Kidney (tissue), 14 donors: Measurements from ENCODE around the gene OR2M5. TPM values are rescaled to one million over a fixed set of nuclear protein-coding genes. Genes with fewer than 3 reads are reported as not detected.

Source experiments
- DNase-seq, 5 donors: peaks; one replicate each; pipeline ENCODE4 v3.0.0-alpha.2; 2013 to 2020
- FAIRE-seq: peaks from 2 replicates; lab custom pipeline; 2012; peaks lifted over from hg19 to GRCh38; lab: Jason Lieb, UNC
- H3K27ac ChIP-seq, 2 donors: one replicate each; pipeline ENCODE4 v1.7.0; 2013; ENCODE audit warnings: low read depth in 2 of 2, low read length in 2 of 2, inconsistent platforms in 1 of 2
- H3K27me3 ChIP-seq: one replicate; pipeline ENCODE4 v1.7.1; 2013; ENCODE audit warnings: low read length, inconsistent platforms; ENCODE audit not compliant: control insufficient read depth, insufficient read depth
- H3K36me3 ChIP-seq, 3 donors: one replicate each; pipeline versions ENCODE4 v1.7.0 to v1.7.1; 2013; ENCODE audit warnings: low read length in 3 of 3, control low read depth in 1 of 3, inconsistent platforms in 1 of 3; ENCODE audit not compliant: insufficient read depth in 3 of 3, control insufficient read depth in 2 of 3
- H3K4me1 ChIP-seq, 3 donors: one replicate each; pipeline versions ENCODE4 v1.7.0 to v1.7.1; 2013; ENCODE audit warnings: low read length in 3 of 3, inconsistent platforms in 1 of 3, low read depth in 1 of 3; ENCODE audit not compliant: control insufficient read depth in 2 of 3, insufficient read depth in 2 of 3
- H3K4me3 ChIP-seq, 3 donors: one replicate each; pipeline versions ENCODE4 v1.7.0 to v1.8.1; 2013; ENCODE audit warnings: low read length in 3 of 3, control low read depth in 1 of 3, inconsistent platforms in 1 of 3
- H3K9ac ChIP-seq, 3 donors: one replicate each; pipeline versions ENCODE4 v1.7.0 to v1.7.1; 2013; ENCODE audit warnings: low read length in 3 of 3, control low read depth in 1 of 3, inconsistent platforms in 1 of 3
- H3K9me3 ChIP-seq, 3 donors: one replicate each; pipeline versions ENCODE4 v1.7.0 to v1.7.1; 2013; ENCODE audit warnings: low read length in 3 of 3, control low read depth in 1 of 3, inconsistent platforms in 1 of 3; ENCODE audit not compliant: control insufficient read depth in 2 of 3, insufficient read depth in 1 of 3
- intact Hi-C: fragments of 100-400 bp; cut with DNase I; formaldehyde crosslinking; loops from one replicate; pipeline ENCODE4 v1.11.1; 2022
- polyA plus RNA-seq: library from polyadenylated mRNA; stranded (reverse); fragments of 350-450 nt; fragmentation: Illumina TruSeq; extraction: RNeasy Lipid Tissue Mini Kit (QIAGEN cat#74804); gene quantifications from one replicate; pipeline ENCODE4 v1.2.3, GENCODE V29; 2014; ENCODE audit warnings: low read depth, low replicate concordance; ENCODE audit not compliant: insufficient read depth
- total RNA-seq: library from RNA; stranded (reverse); fragmentation: NEBNext Ultra II Directional; extraction: Animal tissue kit (Norgen Biotek cat#: 25700); gene quantifications from one replicate; pipeline ENCODE4 v1.2.1, GENCODE V29; 2021
- TF ChIP-seq, protein P1 (sequence below): IDR thresholded peaks from 3 replicates; pipeline ENCODE4 v1.5.1; 2012; ENCODE audit warnings: mild to moderate bottlenecking, moderate library complexity, borderline replicate concordance; ENCODE audit not compliant: insufficient read depth; ENCODE audit errors: extremely low read depth
- donor health status: control.
- donor health status: control.
- donor health status: control.
- donor health status: control.
- donor health status: control.
- donor health status: DM: yes; HTN: yes; CAD: no.
- donor health status: Normal renal cell carcinoma (clear cell type).

OR2M5 gene
- total and polyA plus RNA-seq, 2 donors from 2014 or later = not detected

DNA sequence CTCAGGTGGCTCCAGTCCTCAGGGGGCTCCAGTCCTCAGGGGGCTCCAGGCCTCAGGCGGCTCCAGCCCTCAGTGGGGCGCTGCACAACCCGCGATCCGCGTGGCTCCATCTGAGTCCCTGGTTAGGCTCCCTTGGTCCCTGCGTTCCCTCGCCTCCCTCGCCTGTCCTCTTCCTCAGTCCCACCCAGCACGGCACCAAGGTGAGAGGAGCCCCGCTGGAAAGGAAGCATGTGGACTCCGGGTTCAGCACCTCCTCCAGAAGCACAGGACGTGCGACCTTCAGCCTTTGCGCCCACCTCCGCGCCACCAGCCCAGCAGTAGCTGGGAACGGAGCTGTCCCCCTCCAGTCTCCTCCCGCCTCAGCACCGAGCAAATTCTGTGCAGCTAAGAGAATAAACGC is 8.1 kb upstream of the OR2M5 start:
- Histone ChIP-seq H3K36me3 (no peaks in the 10 kb centered on the region), H3K9ac (no peak overlapping the region), H3K27ac (no peak overlapping the region), H3K9me3 (no peaks in the 10 kb centered on the region), H3K27me3 (no peaks in the 10 kb centered on the region), H3K4me1 (no peaks in the 10 kb centered on the region), H3K4me3 (no peak overlapping the region)
- FAIRE-seq (no peak), DNase-seq (no peak)
- intact Hi-C loops = no loop called here
- TF ChIP-seq, protein P1, sequence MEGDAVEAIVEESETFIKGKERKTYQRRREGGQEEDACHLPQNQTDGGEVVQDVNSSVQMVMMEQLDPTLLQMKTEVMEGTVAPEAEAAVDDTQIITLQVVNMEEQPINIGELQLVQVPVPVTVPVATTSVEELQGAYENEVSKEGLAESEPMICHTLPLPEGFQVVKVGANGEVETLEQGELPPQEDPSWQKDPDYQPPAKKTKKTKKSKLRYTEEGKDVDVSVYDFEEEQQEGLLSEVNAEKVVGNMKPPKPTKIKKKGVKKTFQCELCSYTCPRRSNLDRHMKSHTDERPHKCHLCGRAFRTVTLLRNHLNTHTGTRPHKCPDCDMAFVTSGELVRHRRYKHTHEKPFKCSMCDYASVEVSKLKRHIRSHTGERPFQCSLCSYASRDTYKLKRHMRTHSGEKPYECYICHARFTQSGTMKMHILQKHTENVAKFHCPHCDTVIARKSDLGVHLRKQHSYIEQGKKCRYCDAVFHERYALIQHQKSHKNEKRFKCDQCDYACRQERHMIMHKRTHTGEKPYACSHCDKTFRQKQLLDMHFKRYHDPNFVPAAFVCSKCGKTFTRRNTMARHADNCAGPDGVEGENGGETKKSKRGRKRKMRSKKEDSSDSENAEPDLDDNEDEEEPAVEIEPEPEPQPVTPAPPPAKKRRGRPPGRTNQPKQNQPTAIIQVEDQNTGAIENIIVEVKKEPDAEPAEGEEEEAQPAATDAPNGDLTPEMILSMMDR = no peak

DNA sequence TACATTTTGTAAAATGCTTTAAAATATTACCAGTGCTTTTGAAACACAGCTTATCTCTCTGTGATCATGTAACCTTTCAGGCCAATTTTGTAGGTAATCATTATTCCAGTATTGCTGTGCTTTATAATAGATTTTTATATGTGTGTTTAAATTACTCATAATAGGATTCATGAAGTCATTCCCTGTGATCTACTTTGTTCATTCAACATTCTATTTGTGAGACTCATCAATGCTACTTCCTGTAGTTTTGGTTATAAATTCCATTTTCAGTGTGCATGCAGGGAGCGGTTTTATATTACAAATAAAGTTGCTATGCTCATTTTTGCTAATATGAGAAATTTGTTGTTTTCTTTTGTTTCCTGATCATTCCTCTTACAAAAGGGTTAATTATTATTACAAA is 4.1 kb upstream of the OR2M5 start:
- H3K4me1 ChIP-seq = no peaks in the 10 kb centered on the region
- no peak overlapping the region for H3K27ac ChIP-seq
- H3K36me3 ChIP-seq = no peaks in the 10 kb centered on the region
- peaks cover 0 to 2% (median 0%) of the 10 kb centered on the region in 3 donors for H3K9me3 ChIP-seq
- DNase-seq (no peak), FAIRE-seq (no peak)
- TF ChIP-seq, protein P1 = no peak
- no peak overlapping the region for H3K9ac ChIP-seq
- intact Hi-C loops = no loop called here
- no peaks in the 10 kb centered on the region for H3K27me3 ChIP-seq
- H3K4me3 ChIP-seq = no peak overlapping the region

DNA sequence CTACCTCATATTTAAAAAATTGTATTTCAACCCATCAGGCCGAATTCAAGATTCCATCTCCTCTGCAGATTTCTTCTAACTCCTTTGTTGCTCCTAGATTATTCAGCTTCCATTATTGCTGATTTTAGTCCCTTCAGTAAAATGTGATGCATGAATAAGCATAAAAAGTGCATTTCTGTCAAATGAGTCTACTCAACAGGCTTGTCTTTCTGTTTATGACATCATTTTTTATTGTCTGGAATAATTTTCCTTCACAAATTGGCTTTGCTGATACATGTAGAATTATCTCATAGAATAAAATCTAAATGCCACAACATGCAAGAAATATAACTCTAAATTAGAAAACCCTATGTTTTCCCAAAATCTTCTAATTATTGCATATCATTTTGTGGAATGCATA is 1.6 kb upstream of the OR2M5 start:
- no peaks in the 10 kb centered on the region for H3K36me3 ChIP-seq
- peaks cover 0 to 5% (median 3%) of the 10 kb centered on the region in 3 donors for H3K9me3 ChIP-seq
- no peak overlapping the region for H3K9ac ChIP-seq
- DNase-seq (no peak), FAIRE-seq (no peak)
- intact Hi-C loops = no loop called here
- TF ChIP-seq, protein P1 = no peak
- no peak overlapping the region for H3K27ac ChIP-seq
- H3K27me3 ChIP-seq = no peaks in the 10 kb centered on the region
- no peaks in the 10 kb centered on the region for H3K4me1 ChIP-seq
- no peak overlapping the region for H3K4me3 ChIP-seq
